GM23338 (cell line): Measurements from ENCODE around the gene ELAVL4. TPM values are rescaled to one million over a fixed set of nuclear protein-coding genes. Genes with fewer than 3 reads are reported as not detected.

Experiments used
- ATAC-seq: fragments of 200-7000 bp; cut with Tn5 transposase; 3 replicates; pipeline ENCODE4 v1.9.1; 2020
- DNase-seq: peaks from one replicate; pipeline ENCODE4 v3.0.0-alpha.2; 2015; ENCODE audit warnings: low spot score
- H2AFZ ChIP-seq: fragments of 200-600 bp; sonication (generic); 2 replicates; pipeline ENCODE4 v1.8.0; 2016; ENCODE audit warnings: antibody characterized with exemption, mild to moderate bottlenecking, moderate library complexity
- H3F3A ChIP-seq: fragments of 200-600 bp; sonication (generic); replicated peaks from 2 replicates; pipeline ENCODE4 v1.8.0; 2017; ENCODE audit warnings: antibody characterized with exemption, mixed run types, low read depth
- H3K27ac ChIP-seq: fragments of 200-600 bp; sonication (generic); 2 replicates; pipeline ENCODE4 v1.6.1; 2016; ENCODE audit warnings: low read depth
- H3K27me3 ChIP-seq: fragments of 200-600 bp; sonication (generic); 2 replicates; pipeline ENCODE4 v1.8.0; 2016; ENCODE audit warnings: mild to moderate bottlenecking, mixed run types, moderate library complexity; ENCODE audit not compliant: insufficient read depth
- H3K36me3 ChIP-seq: fragments of 200-600 bp; sonication (generic); 2 replicates; pipeline ENCODE4 v1.8.0; 2016; ENCODE audit warnings: mild to moderate bottlenecking; ENCODE audit not compliant: insufficient read depth
- H3K4me1 ChIP-seq: fragments of 200-600 bp; sonication (generic); 2 replicates; pipeline ENCODE4 v1.8.0; 2016; ENCODE audit warnings: mild to moderate bottlenecking, moderate library complexity; ENCODE audit not compliant: insufficient read depth
- H3K4me2 ChIP-seq: fragments of 200-600 bp; sonication (generic); 2 replicates; pipeline ENCODE4 v1.7.1; 2017; ENCODE audit warnings: mixed run types
- H3K4me3 ChIP-seq: fragments of 200-600 bp; sonication (generic); 2 replicates; pipeline ENCODE4 v1.6.1; 2016; ENCODE audit warnings: mixed run types
- H3K79me2 ChIP-seq: fragments of 200-600 bp; sonication (generic); replicated peaks from 2 replicates; pipeline ENCODE4 v1.8.0; 2017; ENCODE audit warnings: mild to moderate bottlenecking; ENCODE audit not compliant: insufficient read depth
- H3K9me2 ChIP-seq: fragments of 200-600 bp; sonication (generic); 2 replicates; pipeline ENCODE4 v1.8.0; 2017; ENCODE audit not compliant: insufficient read depth
- H4K20me1 ChIP-seq: fragments of 200-600 bp; sonication (generic); replicated peaks from 2 replicates; pipeline ENCODE4 v1.8.0; 2017; ENCODE audit warnings: mild to moderate bottlenecking; ENCODE audit not compliant: insufficient read depth
- H3K27ac Mint-ChIP-seq: 2 replicates; pipeline ENCODE4 v1.8.0; 2020; ENCODE audit warnings: inconsistent platforms, mild to moderate bottlenecking, moderate library complexity, mixed read lengths
- H3K27me3 Mint-ChIP-seq: 3 replicates; pipeline ENCODE4 v1.8.0; 2022; ENCODE audit warnings: low read depth, mild to moderate bottlenecking, moderate library complexity, mixed read lengths, inconsistent platforms; ENCODE audit not compliant: insufficient read depth, poor library complexity
- H3K36me3 Mint-ChIP-seq: 3 replicates; pipeline ENCODE4 v1.8.0; 2021; ENCODE audit warnings: low read depth, mild to moderate bottlenecking, inconsistent platforms, moderate library complexity, mixed read lengths
- H3K4me1 Mint-ChIP-seq: 3 replicates; pipeline ENCODE4 v1.8.0; 2020; ENCODE audit warnings: mild to moderate bottlenecking, inconsistent platforms, mixed read lengths
- H3K4me3 Mint-ChIP-seq: 3 replicates; pipeline ENCODE4 v1.8.0; 2021; ENCODE audit warnings: moderate library complexity, mild to moderate bottlenecking, inconsistent platforms, mixed read lengths
- H3K9me3 Mint-ChIP-seq: 3 replicates; pipeline ENCODE4 v1.8.0; 2020; ENCODE audit warnings: moderate library complexity, mild to moderate bottlenecking, inconsistent platforms, mixed read lengths
- CREB1 ChIP-seq: fragments of 250-450 bp; sonication (Bioruptor Pico); IDR thresholded peaks from 2 replicates; pipeline ENCODE4 v1.5.0; 2020; ENCODE audit warnings: low read depth, mild to moderate bottlenecking, moderate library complexity
- EZH2 ChIP-seq: fragments of 200-600 bp; sonication (generic); IDR thresholded peaks from one replicate; pipeline ENCODE4 v1.8.0; 2017; ENCODE audit warnings: antibody characterized with exemption, mild to moderate bottlenecking, low read depth; ENCODE audit not compliant: unreplicated experiment
- EZH2phosphoT487 ChIP-seq: fragments of 200-600 bp; sonication (generic); IDR thresholded peaks from one replicate; pipeline ENCODE4 v1.8.1; 2018; ENCODE audit warnings: antibody characterized with exemption; ENCODE audit not compliant: unreplicated experiment
- JUNB ChIP-seq: IDR thresholded peaks from one replicate; pipeline ENCODE4 v1.6.1; 2016; ENCODE audit warnings: antibody characterized with exemption; ENCODE audit not compliant: unreplicated experiment
- NANOG ChIP-seq: IDR thresholded peaks from 2 replicates; pipeline ENCODE4 v1.6.1; 2016; ENCODE audit warnings: antibody characterized with exemption, borderline replicate concordance
- POLR2AphosphoS5 ChIP-seq: IDR thresholded peaks from 2 replicates; pipeline ENCODE4 v1.6.1; 2016; ENCODE audit warnings: antibody characterized with exemption, low read depth
- STAT1 ChIP-seq: IDR thresholded peaks from one replicate; pipeline ENCODE4 v1.6.1; 2016; ENCODE audit warnings: antibody characterized with exemption; ENCODE audit not compliant: unreplicated experiment
- ZNF114 ChIP-seq: fragments of 250-450 bp; sonication (Bioruptor Pico); IDR thresholded peaks from 2 replicates; pipeline ENCODE4 v1.5.0; 2020; ENCODE audit warnings: mild to moderate bottlenecking, moderate library complexity
- ZNF331 ChIP-seq: fragments of 250-450 bp; sonication (Bioruptor Pico); IDR thresholded peaks from 2 replicates; pipeline ENCODE4 v1.5.0; 2020; ENCODE audit warnings: low read depth, mild to moderate bottlenecking, moderate library complexity
- polyA plus RNA-seq: library from polyadenylated mRNA; unstranded; fragments of >200 nt; fragmentation: Nextera tagmentation; extraction: Ambion mirVana; gene quantifications from 2 replicates; pipeline ENCODE4 v1.2.1, GENCODE V29; 2016
- total RNA-seq: library from RNA; depleted of rRNA; stranded (reverse); fragments of >200 nt; shearing (Covaris generic); gene quantifications from 2 replicates; pipeline ENCODE4 v1.2.3, GENCODE V29; 2014
- TF ChIP-seq, protein P1 (sequence below), 2 experiments: fragments of 200-600 bp in 1 of 2; sonication (generic) in 1 of 2; conservative IDR thresholded peaks; 2 replicates each; pipeline versions ENCODE4 v1.5.1 to v1.6.1; 2016 to 2017; ENCODE audit warnings: antibody characterized with exemption in 2 of 2, low read depth in 2 of 2, mild to moderate bottlenecking in 2 of 2, moderate library complexity in 1 of 2
- TF ChIP-seq, protein P2 (sequence below): fragments of 250-450 bp; sonication (Bioruptor Pico); IDR thresholded peaks from 2 replicates; pipeline ENCODE4 v1.5.0; 2020; ENCODE audit warnings: mild to moderate bottlenecking, moderate library complexity
- TF ChIP-seq, protein P3 (sequence below): IDR thresholded peaks from one replicate; pipeline ENCODE4 v1.6.1; 2018; ENCODE audit warnings: antibody characterized with exemption; ENCODE audit not compliant: unreplicated experiment

ELAVL4 gene
- total and polyA plus RNA-seq, 2 experiments from 2014 or later, result 1.4 to 1.9 TPM

DNA sequence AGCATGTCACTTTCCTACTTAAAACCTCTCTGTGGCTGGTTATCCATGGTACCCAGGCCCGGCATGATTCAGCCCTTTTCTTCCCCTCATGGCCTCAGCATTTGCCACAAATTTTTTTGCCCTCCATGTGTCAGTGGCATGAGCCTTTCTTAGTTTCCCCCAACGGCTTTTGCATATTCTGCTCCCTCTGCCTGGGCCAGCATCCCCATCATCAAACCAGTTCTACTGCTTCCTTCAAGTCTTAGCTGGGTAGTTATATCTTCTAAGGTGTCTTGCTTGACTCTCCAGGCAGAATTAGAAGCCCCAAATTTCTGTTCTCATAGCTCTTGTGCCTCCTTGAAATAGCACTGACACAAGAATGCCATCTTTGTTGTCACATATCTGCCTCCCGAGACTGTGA lies 127.9 kb downstream of the ELAVL4 start:
- Mint-ChIP-seq H3K4me3 (no peak overlapping the region), H3K9me3 (peaks cover 45% of the 10 kb centered on the region), H3K36me3 (peaks cover 18% of the 10 kb centered on the region), H3K27ac (no peak overlapping the region), H3K4me1 (no peaks in the 10 kb centered on the region), H3K27me3 (peaks cover 2% of the 10 kb centered on the region)
- H3K36me3 ChIP-seq, result no peaks in the 10 kb centered on the region
- H3K79me2 ChIP-seq, result no peaks in the 10 kb centered on the region
- H3K4me2 ChIP-seq, result no peak overlapping the region
- no peak overlapping the region for H2AFZ ChIP-seq
- no peaks in the 10 kb centered on the region for H3K9me2 ChIP-seq
- H3F3A ChIP-seq, result no peaks in the 10 kb centered on the region
- no peaks in the 10 kb centered on the region for H3K27me3 ChIP-seq
- H4K20me1 ChIP-seq, result no peaks in the 10 kb centered on the region
- DNase-seq (no peak), ATAC-seq (no peak)
- no peaks in the 10 kb centered on the region for H3K4me1 ChIP-seq
- H3K27ac ChIP-seq, result no peak overlapping the region
- no peak for TF ChIP-seq EZH2phosphoT487
- no peak for TF ChIP-seq EZH2
- no peak for TF ChIP-seq CREB1 (CRISPR knock-in tag)
- no peak for TF ChIP-seq POLR2AphosphoS5
- no peak overlapping the region for H3K4me3 ChIP-seq

DNA sequence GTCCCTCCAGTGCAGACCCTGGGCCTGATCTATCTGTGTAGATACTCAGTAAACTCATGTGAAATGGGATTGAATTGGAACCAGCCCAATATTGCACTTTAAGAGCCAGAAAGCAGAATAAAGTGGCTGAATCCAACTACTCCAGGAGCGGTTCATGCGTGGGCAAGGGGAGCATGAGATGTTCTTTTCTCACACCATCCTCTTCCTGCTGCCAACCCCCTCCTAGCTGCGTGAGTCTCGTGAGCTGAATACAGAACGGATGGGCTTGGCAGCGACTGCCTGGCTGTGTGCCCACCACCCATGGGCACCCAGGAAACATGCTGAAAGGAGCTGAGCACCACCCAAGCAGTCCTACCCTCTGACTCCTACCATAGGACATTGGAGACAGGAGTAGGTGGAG lies 128.3 kb downstream of the ELAVL4 start:
- Histone ChIP-seq H3K79me2 (no peaks in the 10 kb centered on the region), H3K4me2 (no peak overlapping the region), H3K4me3 (no peak overlapping the region), H3K36me3 (no peaks in the 10 kb centered on the region), H3K27ac (no peak overlapping the region), H4K20me1 (no peaks in the 10 kb centered on the region), H3F3A (no peaks in the 10 kb centered on the region), H3K9me2 (no peaks in the 10 kb centered on the region), H2AFZ (no peak overlapping the region), H3K27me3 (no peaks in the 10 kb centered on the region), H3K4me1 (no peaks in the 10 kb centered on the region)
- no peak overlapping the region for H3K27ac Mint-ChIP-seq
- peaks cover 2% of the 10 kb centered on the region for H3K27me3 Mint-ChIP-seq
- no peak overlapping the region for H3K4me3 Mint-ChIP-seq
- H3K9me3 Mint-ChIP-seq, result peaks cover 45% of the 10 kb centered on the region
- H3K4me1 Mint-ChIP-seq, result no peaks in the 10 kb centered on the region
- H3K36me3 Mint-ChIP-seq, result peaks cover 18% of the 10 kb centered on the region
- no peak for ATAC-seq
- no peak for DNase-seq
- TF ChIP-seq STAT1, result no peak
- no peak for TF ChIP-seq CREB1 (CRISPR knock-in tag)
- TF ChIP-seq POLR2AphosphoS5, result no peak
- TF ChIP-seq, protein P1, sequence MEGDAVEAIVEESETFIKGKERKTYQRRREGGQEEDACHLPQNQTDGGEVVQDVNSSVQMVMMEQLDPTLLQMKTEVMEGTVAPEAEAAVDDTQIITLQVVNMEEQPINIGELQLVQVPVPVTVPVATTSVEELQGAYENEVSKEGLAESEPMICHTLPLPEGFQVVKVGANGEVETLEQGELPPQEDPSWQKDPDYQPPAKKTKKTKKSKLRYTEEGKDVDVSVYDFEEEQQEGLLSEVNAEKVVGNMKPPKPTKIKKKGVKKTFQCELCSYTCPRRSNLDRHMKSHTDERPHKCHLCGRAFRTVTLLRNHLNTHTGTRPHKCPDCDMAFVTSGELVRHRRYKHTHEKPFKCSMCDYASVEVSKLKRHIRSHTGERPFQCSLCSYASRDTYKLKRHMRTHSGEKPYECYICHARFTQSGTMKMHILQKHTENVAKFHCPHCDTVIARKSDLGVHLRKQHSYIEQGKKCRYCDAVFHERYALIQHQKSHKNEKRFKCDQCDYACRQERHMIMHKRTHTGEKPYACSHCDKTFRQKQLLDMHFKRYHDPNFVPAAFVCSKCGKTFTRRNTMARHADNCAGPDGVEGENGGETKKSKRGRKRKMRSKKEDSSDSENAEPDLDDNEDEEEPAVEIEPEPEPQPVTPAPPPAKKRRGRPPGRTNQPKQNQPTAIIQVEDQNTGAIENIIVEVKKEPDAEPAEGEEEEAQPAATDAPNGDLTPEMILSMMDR (conservative IDR thresholded peaks at IDR 0.05; ENCODE audit: low read depth in 2 of 2), result no peak
- TF ChIP-seq, protein P2, sequence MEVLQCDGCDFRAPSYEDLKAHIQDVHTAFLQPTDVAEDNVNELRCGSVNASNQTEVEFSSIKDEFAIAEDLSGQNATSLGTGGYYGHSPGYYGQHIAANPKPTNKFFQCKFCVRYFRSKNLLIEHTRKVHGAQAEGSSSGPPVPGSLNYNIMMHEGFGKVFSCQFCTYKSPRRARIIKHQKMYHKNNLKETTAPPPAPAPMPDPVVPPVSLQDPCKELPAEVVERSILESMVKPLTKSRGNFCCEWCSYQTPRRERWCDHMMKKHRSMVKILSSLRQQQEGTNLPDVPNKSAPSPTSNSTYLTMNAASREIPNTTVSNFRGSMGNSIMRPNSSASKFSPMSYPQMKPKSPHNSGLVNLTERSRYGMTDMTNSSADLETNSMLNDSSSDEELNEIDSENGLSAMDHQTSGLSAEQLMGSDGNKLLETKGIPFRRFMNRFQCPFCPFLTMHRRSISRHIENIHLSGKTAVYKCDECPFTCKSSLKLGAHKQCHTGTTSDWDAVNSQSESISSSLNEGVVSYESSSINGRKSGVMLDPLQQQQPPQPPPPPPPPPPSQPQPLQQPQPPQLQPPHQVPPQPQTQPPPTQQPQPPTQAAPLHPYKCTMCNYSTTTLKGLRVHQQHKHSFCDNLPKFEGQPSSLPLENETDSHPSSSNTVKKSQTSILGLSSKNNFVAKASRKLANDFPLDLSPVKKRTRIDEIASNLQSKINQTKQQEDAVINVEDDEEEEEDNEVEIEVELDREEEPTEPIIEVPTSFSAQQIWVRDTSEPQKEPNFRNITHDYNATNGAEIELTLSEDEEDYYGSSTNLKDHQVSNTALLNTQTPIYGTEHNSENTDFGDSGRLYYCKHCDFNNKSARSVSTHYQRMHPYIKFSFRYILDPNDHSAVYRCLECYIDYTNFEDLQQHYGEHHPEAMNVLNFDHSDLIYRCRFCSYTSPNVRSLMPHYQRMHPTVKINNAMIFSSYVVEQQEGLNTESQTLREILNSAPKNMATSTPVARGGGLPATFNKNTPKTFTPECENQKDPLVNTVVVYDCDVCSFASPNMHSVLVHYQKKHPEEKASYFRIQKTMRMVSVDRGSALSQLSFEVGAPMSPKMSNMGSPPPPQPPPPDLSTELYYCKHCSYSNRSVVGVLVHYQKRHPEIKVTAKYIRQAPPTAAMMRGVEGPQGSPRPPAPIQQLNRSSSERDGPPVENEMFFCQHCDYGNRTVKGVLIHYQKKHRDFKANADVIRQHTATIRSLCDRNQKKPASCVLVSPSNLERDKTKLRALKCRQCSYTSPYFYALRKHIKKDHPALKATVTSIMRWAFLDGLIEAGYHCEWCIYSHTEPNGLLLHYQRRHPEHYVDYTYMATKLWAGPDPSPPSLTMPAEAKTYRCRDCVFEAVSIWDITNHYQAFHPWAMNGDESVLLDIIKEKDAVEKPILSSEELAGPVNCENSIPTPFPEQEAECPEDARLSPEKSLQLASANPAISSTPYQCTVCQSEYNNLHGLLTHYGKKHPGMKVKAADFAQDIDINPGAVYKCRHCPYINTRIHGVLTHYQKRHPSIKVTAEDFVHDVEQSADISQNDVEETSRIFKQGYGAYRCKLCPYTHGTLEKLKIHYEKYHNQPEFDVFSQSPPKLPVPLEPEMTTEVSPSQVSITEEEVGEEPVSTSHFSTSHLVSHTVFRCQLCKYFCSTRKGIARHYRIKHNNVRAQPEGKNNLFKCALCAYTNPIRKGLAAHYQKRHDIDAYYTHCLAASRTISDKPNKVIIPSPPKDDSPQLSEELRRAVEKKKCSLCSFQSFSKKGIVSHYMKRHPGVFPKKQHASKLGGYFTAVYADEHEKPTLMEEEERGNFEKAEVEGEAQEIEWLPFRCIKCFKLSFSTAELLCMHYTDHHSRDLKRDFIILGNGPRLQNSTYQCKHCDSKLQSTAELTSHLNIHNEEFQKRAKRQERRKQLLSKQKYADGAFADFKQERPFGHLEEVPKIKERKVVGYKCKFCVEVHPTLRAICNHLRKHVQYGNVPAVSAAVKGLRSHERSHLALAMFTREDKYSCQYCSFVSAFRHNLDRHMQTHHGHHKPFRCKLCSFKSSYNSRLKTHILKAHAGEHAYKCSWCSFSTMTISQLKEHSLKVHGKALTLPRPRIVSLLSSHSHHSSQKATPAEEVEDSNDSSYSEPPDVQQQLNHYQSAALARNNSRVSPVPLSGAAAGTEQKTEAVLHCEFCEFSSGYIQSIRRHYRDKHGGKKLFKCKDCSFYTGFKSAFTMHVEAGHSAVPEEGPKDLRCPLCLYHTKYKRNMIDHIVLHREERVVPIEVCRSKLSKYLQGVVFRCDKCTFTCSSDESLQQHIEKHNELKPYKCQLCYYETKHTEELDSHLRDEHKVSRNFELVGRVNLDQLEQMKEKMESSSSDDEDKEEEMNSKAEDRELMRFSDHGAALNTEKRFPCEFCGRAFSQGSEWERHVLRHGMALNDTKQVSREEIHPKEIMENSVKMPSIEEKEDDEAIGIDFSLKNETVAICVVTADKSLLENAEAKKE (CRISPR knock-in tag), result no peak
- no peak for TF ChIP-seq EZH2
- TF ChIP-seq ZNF331 (CRISPR knock-in tag), result no peak
- no peak for TF ChIP-seq EZH2phosphoT487
- TF ChIP-seq JUNB, result no peak
- TF ChIP-seq, protein P3, sequence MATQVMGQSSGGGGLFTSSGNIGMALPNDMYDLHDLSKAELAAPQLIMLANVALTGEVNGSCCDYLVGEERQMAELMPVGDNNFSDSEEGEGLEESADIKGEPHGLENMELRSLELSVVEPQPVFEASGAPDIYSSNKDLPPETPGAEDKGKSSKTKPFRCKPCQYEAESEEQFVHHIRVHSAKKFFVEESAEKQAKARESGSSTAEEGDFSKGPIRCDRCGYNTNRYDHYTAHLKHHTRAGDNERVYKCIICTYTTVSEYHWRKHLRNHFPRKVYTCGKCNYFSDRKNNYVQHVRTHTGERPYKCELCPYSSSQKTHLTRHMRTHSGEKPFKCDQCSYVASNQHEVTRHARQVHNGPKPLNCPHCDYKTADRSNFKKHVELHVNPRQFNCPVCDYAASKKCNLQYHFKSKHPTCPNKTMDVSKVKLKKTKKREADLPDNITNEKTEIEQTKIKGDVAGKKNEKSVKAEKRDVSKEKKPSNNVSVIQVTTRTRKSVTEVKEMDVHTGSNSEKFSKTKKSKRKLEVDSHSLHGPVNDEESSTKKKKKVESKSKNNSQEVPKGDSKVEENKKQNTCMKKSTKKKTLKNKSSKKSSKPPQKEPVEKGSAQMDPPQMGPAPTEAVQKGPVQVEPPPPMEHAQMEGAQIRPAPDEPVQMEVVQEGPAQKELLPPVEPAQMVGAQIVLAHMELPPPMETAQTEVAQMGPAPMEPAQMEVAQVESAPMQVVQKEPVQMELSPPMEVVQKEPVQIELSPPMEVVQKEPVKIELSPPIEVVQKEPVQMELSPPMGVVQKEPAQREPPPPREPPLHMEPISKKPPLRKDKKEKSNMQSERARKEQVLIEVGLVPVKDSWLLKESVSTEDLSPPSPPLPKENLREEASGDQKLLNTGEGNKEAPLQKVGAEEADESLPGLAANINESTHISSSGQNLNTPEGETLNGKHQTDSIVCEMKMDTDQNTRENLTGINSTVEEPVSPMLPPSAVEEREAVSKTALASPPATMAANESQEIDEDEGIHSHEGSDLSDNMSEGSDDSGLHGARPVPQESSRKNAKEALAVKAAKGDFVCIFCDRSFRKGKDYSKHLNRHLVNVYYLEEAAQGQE, result no peak
- no peak for TF ChIP-seq NANOG
- TF ChIP-seq ZNF114 (CRISPR knock-in tag), result no peak
